ENCODE measurements around the gene FBXL20. TPM values are rescaled to one million over a fixed set of nuclear protein-coding genes. Genes with fewer than 3 reads are reported as not detected.
A peak's percentile ranks its signal among the peaks of the same experiment; 100 is the strongest.

FBXL20 gene
- total RNA-seq, 1 donor from 2014 or later, result 27.1 TPM

- peak overlapping the region in 1 of 2 donors; percentile 17 for H3K4me3 ChIP-seq
- H3K27me3 ChIP-seq, result no peaks in the 10 kb centered on the region
- intact Hi-C loops (cut with DNase I), result no loop called here
- no peaks in the 10 kb centered on the region for H3K9me3 ChIP-seq
- H3K36me3 ChIP-seq, result no peaks in the 10 kb centered on the region
- H3K27ac ChIP-seq, result peak overlapping the region; percentile 83 to 85
- H3K4me1 ChIP-seq, result peaks cover 17 to 56% of the 10 kb centered on the region in 2 donors
- no peak for TF ChIP-seq CTCF (IDR thresholded peaks at IDR 0.05)
- peak in 1 of 2 donors; percentile 76 for DNase-seq (ENCODE audit: low spot score in 2 of 2)
Measured at GRCh38 chr17:39222151-39222550, 179.3 kb downstream of the FBXL20 start.

GRCh38 chr17:39221572-39221971 is 179.9 kb downstream of the FBXL20 start:
- Histone ChIP-seq H3K4me3 (no peak overlapping the region), H3K36me3 (peaks cover 0 to 2% of the 10 kb centered on the region in 2 donors), H3K4me1 (peaks cover 17 to 57% of the 10 kb centered on the region in 2 donors), H3K27ac (peak overlapping the region; percentile 83 to 85), H3K27me3 (no peaks in the 10 kb centered on the region), H3K9me3 (no peaks in the 10 kb centered on the region)
- TF ChIP-seq CTCF (IDR thresholded peaks at IDR 0.05), result no peak
- intact Hi-C loops (cut with DNase I), result no loop called here
- no peak for DNase-seq (ENCODE audit: low spot score in 2 of 2)

GRCh38 chr17:39219647-39220154 is 181.7 kb downstream of the FBXL20 start:
- DNase-seq (ENCODE audit: low spot score in 2 of 2), result peak in 1 of 2 donors; percentile 82
- Histone ChIP-seq H3K27ac (peak overlapping the region; percentile 80 to 85), H3K4me3 (no peak overlapping the region), H3K4me1 (peaks cover 17 to 45% of the 10 kb centered on the region in 2 donors), H3K36me3 (peaks cover 0 to 4% of the 10 kb centered on the region in 2 donors), H3K9me3 (no peaks in the 10 kb centered on the region), H3K27me3 (no peaks in the 10 kb centered on the region)
- intact Hi-C loops (cut with DNase I), result no loop called here
- no peak for TF ChIP-seq CTCF (IDR thresholded peaks at IDR 0.05)

- DNase-seq (ENCODE audit: low spot score in 2 of 2), result no peak
- no peaks in the 10 kb centered on the region for H3K9me3 ChIP-seq
- peaks cover 17 to 45% of the 10 kb centered on the region in 2 donors for H3K4me1 ChIP-seq
- no peaks in the 10 kb centered on the region for H3K27me3 ChIP-seq
- peaks cover 0 to 4% of the 10 kb centered on the region in 2 donors for H3K36me3 ChIP-seq
- no peak for TF ChIP-seq CTCF (IDR thresholded peaks at IDR 0.05)
- H3K4me3 ChIP-seq, result no peak overlapping the region
- peak overlapping the region; percentile 80 to 85 for H3K27ac ChIP-seq
- intact Hi-C loops (cut with DNase I), result no loop called here
Measured at GRCh38 chr17:39218906-39219305, 182.5 kb downstream of the FBXL20 start.

- DNase-seq (ENCODE audit: low spot score in 2 of 2), result no peak
- Histone ChIP-seq H3K36me3 (peaks cover 0 to 4% of the 10 kb centered on the region in 2 donors), H3K4me3 (no peak overlapping the region), H3K4me1 (peaks cover 17 to 44% of the 10 kb centered on the region in 2 donors), H3K9me3 (no peaks in the 10 kb centered on the region), H3K27ac (peak overlapping the region; percentile 80 to 85), H3K27me3 (no peaks in the 10 kb centered on the region)
- TF ChIP-seq CTCF (IDR thresholded peaks at IDR 0.05), result no peak
- intact Hi-C loops (cut with DNase I), result no loop called here
Measured at GRCh38 chr17:39217734-39218369, 183.6 kb downstream of the FBXL20 start.
